ENCODE data around the gene ROCK2.
A peak's percentile ranks its signal among the peaks of the same experiment; 100 is the strongest.

The ROCK2 gene

GRCh38 chr2:11366326-11366741, 21.9 kb upstream of the ROCK2 start:
- DNase-seq = no peak

DNA sequence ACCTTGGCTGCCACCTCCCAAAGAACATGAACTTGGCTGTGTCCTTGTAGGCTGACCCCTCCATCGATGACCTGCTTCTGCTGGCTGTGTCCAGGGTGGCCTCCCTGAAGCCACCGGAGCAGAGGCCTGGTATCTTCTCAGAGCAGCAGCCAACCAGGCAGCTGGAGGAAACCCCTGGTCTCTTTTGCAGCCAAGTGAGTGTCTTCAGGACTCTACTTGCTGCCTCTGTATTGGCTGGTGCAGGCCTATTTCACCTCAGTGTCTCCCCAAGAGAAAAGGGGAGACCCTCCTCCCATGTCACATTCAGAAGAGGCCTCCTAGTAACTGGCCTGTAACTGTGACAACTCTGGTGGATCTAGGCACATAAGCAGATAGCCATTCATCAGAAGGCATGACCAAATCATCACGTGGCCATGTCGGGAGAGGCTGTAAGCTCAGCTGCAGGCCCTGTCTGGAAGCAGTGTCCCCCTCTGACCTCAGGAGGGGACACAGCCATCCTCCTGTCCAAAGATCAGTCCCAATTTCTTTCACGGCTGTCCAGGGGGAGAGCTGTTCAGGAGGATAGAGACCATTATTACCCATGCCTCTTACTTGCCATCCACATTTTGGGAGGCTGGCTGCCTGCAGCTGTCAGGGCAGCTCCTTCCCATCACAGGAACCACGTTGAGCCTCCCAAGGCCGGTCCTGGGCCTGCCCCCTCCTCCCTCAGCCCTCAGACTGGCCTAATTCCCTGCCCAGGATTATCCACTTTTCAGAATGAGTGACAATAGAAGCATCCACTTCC, 20.9 kb upstream of the ROCK2 start:
- DNase-seq = no peak

DNA sequence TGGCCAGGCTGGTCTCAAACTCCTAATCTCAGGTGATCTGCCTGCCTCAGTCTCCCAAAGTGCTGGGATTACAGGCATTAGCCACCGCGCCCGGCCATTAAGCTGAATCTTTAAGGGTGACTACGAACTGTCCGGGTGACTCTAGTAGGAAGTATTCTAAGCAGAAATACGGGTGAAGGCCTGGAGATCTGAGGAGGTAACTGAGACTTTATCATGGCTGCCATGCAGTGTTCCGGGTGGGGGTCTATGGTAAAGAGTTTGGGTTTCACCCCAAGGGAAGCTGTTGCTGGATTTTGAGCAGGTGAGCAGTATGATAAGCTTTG, 20.1 kb upstream of the ROCK2 start:
- no peak for DNase-seq

GRCh38 chr2:11363868-11364564, 19.6 kb upstream of the ROCK2 start:
- no peak for DNase-seq

DNA sequence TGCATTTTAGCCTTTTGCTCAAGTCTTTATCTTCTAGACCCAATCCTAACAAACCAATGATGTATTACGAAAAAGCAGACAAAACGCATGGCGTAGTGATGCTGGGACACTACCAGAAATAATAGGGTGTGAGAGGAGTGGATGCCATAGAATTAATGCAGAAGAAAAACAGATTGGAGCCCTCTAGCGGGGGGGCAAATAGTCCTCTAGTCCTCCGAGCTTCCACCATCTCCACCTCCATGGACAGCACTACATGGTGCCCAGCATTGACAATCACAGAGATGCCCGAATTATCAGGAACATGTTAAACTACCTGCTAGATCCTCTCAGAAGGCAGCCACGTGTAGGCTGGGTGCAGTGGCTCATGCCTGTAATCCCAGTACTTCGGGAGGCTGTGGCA, 15.4 kb upstream of the ROCK2 start:
- DNase-seq = no peak

GRCh38 chr2:11357428-11357972, 13.1 kb upstream of the ROCK2 start:
- DNase-seq = no peak

DNA sequence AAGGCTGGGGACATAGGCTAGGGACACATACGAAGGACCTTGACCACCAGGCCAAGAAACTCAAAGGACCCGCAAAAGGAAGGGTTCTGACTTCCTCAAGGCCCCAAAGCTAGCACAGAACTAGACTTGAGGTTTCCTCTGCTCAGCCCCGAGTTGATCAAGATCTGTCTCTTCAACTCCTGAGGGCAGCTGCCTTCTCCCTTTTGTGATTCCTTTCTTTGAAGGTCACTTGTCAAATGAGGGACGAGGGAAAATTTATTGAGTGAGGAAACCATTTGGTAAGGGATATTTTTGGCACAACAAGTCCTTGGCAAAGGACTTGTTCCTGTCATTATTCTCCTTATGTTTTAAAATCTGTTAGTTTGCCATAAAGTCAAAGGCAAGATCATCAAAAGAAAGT, 12.3 kb upstream of the ROCK2 start:
- no peak for DNase-seq

- no peak for DNase-seq
These were observed 11.0 kb upstream of the ROCK2 start for GRCh38 chr2:11355194-11356053.

- no peak for DNase-seq
These were observed 10.1 kb upstream of the ROCK2 start for GRCh38 chr2:11354363-11355154.

DNA sequence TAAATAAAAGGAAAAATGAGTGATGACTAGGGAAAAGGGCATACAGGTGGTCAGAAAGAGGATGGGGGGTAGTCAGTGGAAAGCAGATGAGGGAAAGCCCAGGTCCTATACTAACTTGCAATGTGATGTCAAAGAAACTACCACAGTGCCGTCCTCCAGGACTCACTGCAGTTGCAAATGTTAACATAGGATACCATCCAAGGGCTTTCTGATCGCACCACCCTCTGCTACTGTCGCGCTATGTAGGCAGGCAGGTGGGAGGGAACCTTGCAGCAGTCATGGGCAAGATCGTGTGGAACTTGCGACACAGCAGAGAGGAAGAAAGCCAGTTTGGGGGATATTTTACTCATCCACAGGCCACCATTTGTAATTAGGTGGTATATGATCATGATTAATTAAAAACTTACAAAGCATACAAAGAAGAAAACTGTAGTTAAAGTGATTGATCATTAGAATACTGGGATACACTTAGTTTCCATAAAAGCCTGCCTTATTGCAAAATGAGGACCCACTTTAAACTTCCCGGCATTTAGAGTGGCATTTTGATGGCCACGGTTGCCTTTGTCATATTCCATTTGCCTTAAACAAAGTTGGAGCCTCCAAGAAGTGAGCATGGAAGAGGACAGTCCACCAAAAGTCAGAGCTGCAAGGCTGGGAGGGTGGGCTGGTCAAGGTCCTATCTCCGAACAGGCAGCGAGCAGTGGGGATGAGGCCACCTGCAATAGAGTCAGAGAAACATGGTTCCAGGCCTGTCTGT, 8.5 kb upstream of the ROCK2 start:
- DNase-seq = no peak

GRCh38 chr2:11348209-11348749, 3.8 kb upstream of the ROCK2 start:
- no peak for DNase-seq

DNA sequence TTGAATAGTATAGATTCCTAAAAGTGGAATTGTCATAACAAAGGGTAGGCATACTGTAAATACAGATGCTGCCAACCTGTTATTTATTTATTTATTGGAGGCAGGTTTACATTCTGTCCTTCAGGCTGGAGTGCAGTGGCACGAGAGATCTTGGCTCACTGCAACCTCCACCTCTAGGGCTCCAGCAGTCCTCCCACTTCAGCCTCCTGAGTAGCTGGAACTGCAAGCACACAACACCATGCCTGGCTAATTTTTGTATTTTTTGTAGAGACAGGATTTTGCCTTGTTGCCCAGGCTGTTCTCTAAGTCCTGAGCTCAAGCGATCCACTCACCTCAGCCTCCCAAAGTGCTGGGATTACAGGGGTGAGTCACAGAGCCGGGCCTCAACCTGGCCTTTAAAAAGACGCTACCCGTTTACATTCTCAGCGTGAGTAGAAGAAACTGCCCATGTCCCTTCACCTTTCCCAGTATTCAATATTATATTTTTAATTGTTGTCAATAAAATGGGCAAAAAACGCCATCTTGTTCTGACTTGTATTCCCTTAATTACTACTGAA, 3.0 kb upstream of the ROCK2 start:
- no peak for DNase-seq

DNA sequence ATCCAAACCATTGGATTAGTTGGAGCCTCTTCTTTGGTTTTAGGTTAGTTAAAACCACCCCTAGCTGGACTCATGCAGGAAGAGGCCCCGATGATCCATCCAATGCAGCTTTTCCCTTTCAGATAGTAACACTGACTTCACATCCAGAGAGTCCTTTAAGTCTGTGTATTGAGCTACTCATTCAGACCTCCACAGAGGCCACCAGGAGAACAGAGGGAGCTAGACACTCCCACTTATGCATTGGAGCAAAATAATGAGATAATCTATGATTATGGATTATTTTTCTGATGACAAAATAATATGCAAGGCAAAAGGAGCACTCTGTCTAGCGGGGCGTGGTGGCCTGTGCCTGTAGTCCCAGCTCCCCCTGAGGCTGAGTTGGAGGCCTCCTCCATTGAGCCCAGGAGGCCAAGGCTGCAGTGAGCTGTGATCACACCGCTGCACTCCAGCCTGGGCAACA, 1.6 kb upstream of the ROCK2 start:
- DNase-seq = no peak

GRCh38 chr2:11344956-11345677, 681 bp upstream of the ROCK2 start:
- no peak for DNase-seq

GRCh38 chr2:11343650-11344341, 640 bp downstream of the ROCK2 start:
- peak; percentile 42 to 67 for DNase-seq

- peak in 1 of 2 experiments; percentile 42 for DNase-seq
These were observed 1.1 kb downstream of the ROCK2 start for GRCh38 chr2:11343368-11343649.

GRCh38 chr2:11342551-11343367, 1.7 kb downstream of the ROCK2 start:
- no peak for DNase-seq

DNA sequence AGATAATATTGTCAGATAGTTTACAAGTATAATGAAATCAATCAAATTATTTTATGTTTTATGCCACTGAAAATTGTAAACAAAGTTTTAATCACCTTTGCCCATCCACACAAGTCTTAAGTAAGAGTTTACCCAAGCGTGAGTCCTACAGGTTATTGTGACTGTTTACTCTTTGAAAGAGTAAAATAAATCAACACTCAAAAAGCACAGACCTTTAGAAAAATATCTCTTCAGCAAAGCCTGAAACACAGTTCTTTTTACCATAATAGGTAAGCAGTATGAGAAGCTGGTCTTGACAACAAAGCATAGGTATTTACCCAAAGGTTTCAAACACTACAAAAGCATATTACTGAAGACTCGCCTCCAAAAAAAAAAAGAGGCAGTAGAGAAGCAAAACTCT, 3.7 kb downstream of the ROCK2 start:
- no peak for DNase-seq

DNA sequence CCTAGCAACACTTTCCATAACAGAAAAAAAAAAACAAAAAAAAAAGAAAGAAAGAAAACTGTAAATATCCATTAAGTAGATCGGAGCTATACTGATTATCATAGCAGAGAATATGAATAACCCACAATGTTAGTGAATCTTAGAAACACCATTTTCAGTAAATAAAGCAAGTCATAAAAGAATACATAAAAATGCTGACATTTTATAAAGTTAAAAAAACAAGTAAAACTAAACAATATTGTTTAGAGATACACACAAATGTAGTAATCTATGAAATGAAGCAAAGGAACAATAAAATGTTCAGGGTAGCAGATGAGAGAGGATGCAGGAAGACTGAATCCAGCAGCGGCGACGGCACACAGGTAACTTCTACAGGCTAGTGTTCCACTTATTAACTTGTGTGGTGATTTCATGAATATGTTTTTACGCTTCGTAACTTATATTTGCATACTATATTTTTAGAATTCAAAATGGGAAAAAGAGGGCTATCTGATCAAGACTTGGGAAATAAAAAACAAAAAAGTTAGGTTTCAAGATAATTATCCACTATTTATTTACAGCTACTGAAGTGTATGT, 4.8 kb downstream of the ROCK2 start:
- no peak for DNase-seq

Data from NCI-H187 (cell line).